Adrenal gland (tissue), 12 donors: ENCODE measurements around the gene MGAT5. TPM values are rescaled to one million over a fixed set of nuclear protein-coding genes. Genes with fewer than 3 reads are reported as not detected.

Experiments
- DNase-seq, 7 donors: peaks; one replicate each; pipeline ENCODE4 v3.0.0-alpha.2; 2019 to 2020
- H3K27ac ChIP-seq, 5 donors: fragments of 200-600 bp; sonication (generic) in 4 of 5; 1 replicate in 3 of 5; 2 replicates in 2 of 5; pipeline versions ENCODE4 v1.5.1 to v1.8.0; 2016 to 2020; ENCODE audit warnings: mild to moderate bottlenecking in 1 of 5
- H3K27me3 ChIP-seq: fragments of 200-600 bp; 2 replicates; pipeline ENCODE4 v1.8.0; 2021
- H3K36me3 ChIP-seq, 2 donors: fragments of 200-600 bp; replicated peaks in 1 of 2; 1 replicate in 1 of 2; 2 replicates in 1 of 2; pipeline versions ENCODE4 v1.5.1 to v1.8.0; 2018 to 2022
- H3K4me1 ChIP-seq, 2 donors: fragments of 200-600 bp; replicated peaks in 1 of 2; 1 replicate in 1 of 2; 2 replicates in 1 of 2; pipeline versions ENCODE4 v1.5.1 to v1.8.0; 2018 to 2021
- H3K4me3 ChIP-seq, 4 donors: fragments of 200-600 bp; sonication (generic) in 3 of 4; one replicate each; pipeline ENCODE4 v1.5.1; 2016 to 2018
- H3K9me3 ChIP-seq, 3 donors: fragments of 200-600 bp; sonication (generic) in 1 of 3; replicated peaks in 1 of 3; 1 replicate in 2 of 3; 2 replicates in 1 of 3; pipeline versions ENCODE4 v1.5.1 to v1.8.0; 2016 to 2021
- CTCF ChIP-seq, 6 experiments: fragments of 450-650 bp in 4 of 6; fragments of 200-600 bp in 2 of 6; sonication (generic) in 1 of 6; IDR thresholded peaks; 1 replicate in 5 of 6; 2 replicates in 1 of 6; pipeline versions ENCODE4 v1.5.1 to v1.8.0; 2016 to 2021; ENCODE audit warnings: antibody characterized with exemption in 6 of 6, mild to moderate bottlenecking in 2 of 6, moderate library complexity in 1 of 6
- POLR2A ChIP-seq, 2 donors: fragments of 450-650 bp; IDR thresholded peaks; one replicate each; pipeline ENCODE4 v1.6.1; 2017; ENCODE audit warnings: antibody characterized with exemption in 2 of 2, mild to moderate bottlenecking in 2 of 2, moderate library complexity in 1 of 2
- WGBS, 4 donors: extraction: QIAGEN DNeasy Blood & Tissue Kit in 2 of 4; methylation state at CpG; one replicate each; pipeline versions ENCODE4 v1.1.5 to v1.1.7; 2013 to 2017; 5-methylcytosine and 5-hydroxymethylcytosine counted together
- intact Hi-C, 2 donors: fragments of 100-400 bp; cut with DNase I; formaldehyde crosslinking; loops; one replicate each; pipeline versions ENCODE4 v1.14.1 to v1.15.0; 2022 to 2023
- polyA plus RNA-seq, 3 donors: library from polyadenylated mRNA; stranded (reverse); fragments of 200-250 nt in 2 of 3; fragments of 350-450 nt in 1 of 3; fragmentation: Illumina TruSeq in 1 of 3; extraction: RNeasy Lipid Tissue Mini Kit (QIAGEN cat#74804) in 1 of 3; gene quantifications; one replicate each; pipeline ENCODE4 v1.2.3, GENCODE V29; 2013 to 2014
- total RNA-seq, 9 donors: library from RNA; depleted of rRNA in 4 of 9; stranded (reverse); fragments of >200 nt in 4 of 9; fragments of 120-200 nt in 1 of 9; fragmentation: NEBNext Ultra II Directional in 1 of 9; extraction: Animal tissue kit (Norgen Biotek cat#: 25700) in 1 of 9; gene quantifications; one replicate each; pipeline versions ENCODE4 v1.1.0 to v1.2.4, GENCODE V29; 2013 to 2023
- donor health status: healthy with polysubstance abuse.
- donor health status: Bipolar disorder and iron deficiency.
- donor health status: DM: yes; HTN: yes; CAD: no.
- donor health status: DM: no; HTN: no; CAD: no.
- donor health status: DM: no; HTN: no; CAD: no.
- donor health status: DM: yes; HTN: yes; CAD: no.

Gene MGAT5
- total and polyA plus RNA-seq, 12 donors: 2.9 to 74.6 (median 41.1) TPM

GRCh38 chr2:134445116-134445515 lies 191.2 kb downstream of the MGAT5 start:
- Histone ChIP-seq H3K27ac (no peak overlapping the region), H3K27me3 (no peaks in the 10 kb centered on the region), H3K36me3 (peaks cover 0 to 6% of the 10 kb centered on the region in 2 donors), H3K4me3 (no peak overlapping the region), H3K9me3 (no peaks in the 10 kb centered on the region), H3K4me1 (peaks cover 0 to 7% of the 10 kb centered on the region in 2 donors)
- 89 to 97% (median 96%) methylated on average over 4 of the region's 4 CpGs for WGBS, 4 donors
- intact Hi-C loops: no loop called here
- TF ChIP-seq POLR2A (IDR thresholded peaks at IDR 0.05) (no peak), CTCF (IDR thresholded peaks at IDR 0.05) (no peak)
- DNase-seq: no peak

- intact Hi-C loops: no loop called here
- 86 to 94% (median 90%) methylated on average over 4 to 11 of the region's 11 CpGs for WGBS, 4 donors
- H3K36me3 ChIP-seq: peaks cover 0 to 6% of the 10 kb centered on the region in 2 donors
Observed at GRCh38 chr2:134445985-134446382, 192.1 kb downstream of the MGAT5 start.

GRCh38 chr2:134446383-134447017 lies 192.6 kb downstream of the MGAT5 start:
- H3K27me3 ChIP-seq: no peaks in the 10 kb centered on the region
- intact Hi-C loops: no loop called here
- 85 to 95% (median 88%) methylated on average over 6 to 8 of the region's 8 CpGs for WGBS, 4 donors
- no peak overlapping the region for H3K27ac ChIP-seq
- no peaks in the 10 kb centered on the region for H3K9me3 ChIP-seq
- peak in 1 of 7 donors; percentile 56 for DNase-seq
- H3K36me3 ChIP-seq: peaks cover 0 to 6% of the 10 kb centered on the region in 2 donors
- peaks cover 0 to 7% of the 10 kb centered on the region in 2 donors for H3K4me1 ChIP-seq
- H3K4me3 ChIP-seq: no peak overlapping the region
- no peak for TF ChIP-seq POLR2A (IDR thresholded peaks at IDR 0.05)
- no peak for TF ChIP-seq CTCF (IDR thresholded peaks at IDR 0.05)

More at GRCh38 chr2:134445985-134446382, 192.1 kb downstream of the MGAT5 start:
- no peak overlapping the region for H3K27ac ChIP-seq
- DNase-seq: no peak
- no peak overlapping the region for H3K4me3 ChIP-seq
- H3K4me1 ChIP-seq: peaks cover 0 to 7% of the 10 kb centered on the region in 2 donors
- H3K27me3 ChIP-seq: no peaks in the 10 kb centered on the region
- no peaks in the 10 kb centered on the region for H3K9me3 ChIP-seq
- TF ChIP-seq CTCF (IDR thresholded peaks at IDR 0.05): no peak
- no peak for TF ChIP-seq POLR2A (IDR thresholded peaks at IDR 0.05)

- TF ChIP-seq CTCF (IDR thresholded peaks at IDR 0.05) (no peak), POLR2A (IDR thresholded peaks at IDR 0.05) (no peak)
- no peak for DNase-seq
- intact Hi-C loops: no loop called here
- Histone ChIP-seq H3K9me3 (no peaks in the 10 kb centered on the region), H3K27ac (no peak overlapping the region), H3K36me3 (peaks cover 0 to 6% of the 10 kb centered on the region in 2 donors), H3K4me3 (no peak overlapping the region), H3K27me3 (no peaks in the 10 kb centered on the region), H3K4me1 (peaks cover 0 to 7% of the 10 kb centered on the region in 2 donors)
- WGBS, 4 donors: 92 to 100% (median 95%) methylated on average over 4 of the region's 4 CpGs
Observed at GRCh38 chr2:134447669-134448068, 193.8 kb downstream of the MGAT5 start.
